Neuron (in vitro differentiated cells): ENCODE data around the gene NPEPPS.

Experiments
- H2AFZ ChIP-seq: one replicate; pipeline ENCODE4 v1.6.1; 2013; ENCODE audit warnings: low read depth, mild to moderate bottlenecking, inconsistent platforms, low read length, moderate library complexity
- H3K27me3 ChIP-seq: one replicate; pipeline ENCODE4 v1.6.1; 2013; ENCODE audit warnings: low read length; ENCODE audit not compliant: insufficient read depth
- H3K36me3 ChIP-seq: one replicate; pipeline ENCODE4 v1.6.1; 2013; ENCODE audit warnings: low read length; ENCODE audit not compliant: insufficient read depth
- H3K4me1 ChIP-seq: one replicate; pipeline ENCODE4 v1.6.1; 2013; ENCODE audit warnings: low read length; ENCODE audit not compliant: insufficient read depth
- H3K4me3 ChIP-seq: 2 replicates; pipeline ENCODE4 v1.5.1; 2013; ENCODE audit warnings: mild to moderate bottlenecking, low read length, moderate library complexity
- H3K9me3 ChIP-seq: one replicate; pipeline ENCODE4 v1.6.1; 2013; ENCODE audit warnings: low read length

The NPEPPS gene

GRCh38 chr17:47629826-47630225 lies 98.9 kb downstream of the NPEPPS start:
- Histone ChIP-seq H3K36me3 (peaks cover 16% of the 10 kb centered on the region), H3K27me3 (no peaks in the 10 kb centered on the region), H3K4me3 (no peak overlapping the region), H2AFZ (no peak overlapping the region), H3K9me3 (no peaks in the 10 kb centered on the region), H3K4me1 (no peaks in the 10 kb centered on the region)

GRCh38 chr17:47630614-47631013 lies 99.7 kb downstream of the NPEPPS start:
- no peak overlapping the region for H3K4me3 ChIP-seq
- H3K27me3 ChIP-seq, result no peaks in the 10 kb centered on the region
- no peaks in the 10 kb centered on the region for H3K4me1 ChIP-seq
- H2AFZ ChIP-seq, result no peak overlapping the region
- H3K36me3 ChIP-seq, result peaks cover 11% of the 10 kb centered on the region
- H3K9me3 ChIP-seq, result no peaks in the 10 kb centered on the region

- Histone ChIP-seq H3K4me1 (no peaks in the 10 kb centered on the region), H3K9me3 (no peaks in the 10 kb centered on the region), H2AFZ (no peak overlapping the region), H3K4me3 (no peak overlapping the region), H3K36me3 (peaks cover 20% of the 10 kb centered on the region), H3K27me3 (no peaks in the 10 kb centered on the region)
These were observed 102.1 kb downstream of the NPEPPS start for GRCh38 chr17:47632991-47633390.

GRCh38 chr17:47633996-47634395 lies 103.1 kb downstream of the NPEPPS start:
- H3K4me3 ChIP-seq, result no peak overlapping the region
- H3K4me1 ChIP-seq, result no peaks in the 10 kb centered on the region
- H3K27me3 ChIP-seq, result no peaks in the 10 kb centered on the region
- H2AFZ ChIP-seq, result no peak overlapping the region
- H3K9me3 ChIP-seq, result no peaks in the 10 kb centered on the region
- peaks cover 23% of the 10 kb centered on the region for H3K36me3 ChIP-seq

GRCh38 chr17:47634870-47635269 lies 104.0 kb downstream of the NPEPPS start:
- H3K36me3 ChIP-seq, result peaks cover 23% of the 10 kb centered on the region
- no peak overlapping the region for H3K4me3 ChIP-seq
- no peak overlapping the region for H2AFZ ChIP-seq
- no peaks in the 10 kb centered on the region for H3K27me3 ChIP-seq
- no peaks in the 10 kb centered on the region for H3K4me1 ChIP-seq
- no peaks in the 10 kb centered on the region for H3K9me3 ChIP-seq

GRCh38 chr17:47635734-47636133 lies 104.8 kb downstream of the NPEPPS start:
- H3K9me3 ChIP-seq, result no peaks in the 10 kb centered on the region
- no peak overlapping the region for H2AFZ ChIP-seq

GRCh38 chr17:47636273-47637030 lies 105.5 kb downstream of the NPEPPS start:
- Histone ChIP-seq H3K9me3 (no peaks in the 10 kb centered on the region), H3K27me3 (no peaks in the 10 kb centered on the region), H3K4me1 (no peaks in the 10 kb centered on the region), H2AFZ (no peak overlapping the region), H3K36me3 (peaks cover 18% of the 10 kb centered on the region), H3K4me3 (no peak overlapping the region)

More at GRCh38 chr17:47635734-47636133, 104.8 kb downstream of the NPEPPS start:
- no peaks in the 10 kb centered on the region for H3K27me3 ChIP-seq
- peaks cover 23% of the 10 kb centered on the region for H3K36me3 ChIP-seq
- no peak overlapping the region for H3K4me3 ChIP-seq
- H3K4me1 ChIP-seq, result no peaks in the 10 kb centered on the region

- H3K9me3 ChIP-seq, result no peaks in the 10 kb centered on the region
- H3K4me1 ChIP-seq, result no peaks in the 10 kb centered on the region
- H2AFZ ChIP-seq, result no peak overlapping the region
- peaks cover 16% of the 10 kb centered on the region for H3K36me3 ChIP-seq
- H3K27me3 ChIP-seq, result no peaks in the 10 kb centered on the region
- no peak overlapping the region for H3K4me3 ChIP-seq
These were observed 108.0 kb downstream of the NPEPPS start for GRCh38 chr17:47638903-47639302.

- Histone ChIP-seq H3K9me3 (no peaks in the 10 kb centered on the region), H3K4me1 (no peaks in the 10 kb centered on the region), H3K36me3 (peaks cover 16% of the 10 kb centered on the region), H2AFZ (no peak overlapping the region), H3K4me3 (no peak overlapping the region), H3K27me3 (no peaks in the 10 kb centered on the region)
These were observed 109.2 kb downstream of the NPEPPS start for GRCh38 chr17:47640076-47640475.

- Histone ChIP-seq H3K9me3 (no peaks in the 10 kb centered on the region), H3K27me3 (no peaks in the 10 kb centered on the region), H3K4me1 (no peaks in the 10 kb centered on the region), H2AFZ (no peak overlapping the region), H3K36me3 (peaks cover 10% of the 10 kb centered on the region), H3K4me3 (no peak overlapping the region)
These were observed 110.3 kb downstream of the NPEPPS start for GRCh38 chr17:47641202-47641601.

GRCh38 chr17:47643116-47643515 lies 112.2 kb downstream of the NPEPPS start:
- no peak overlapping the region for H3K4me3 ChIP-seq
- peaks cover 3% of the 10 kb centered on the region for H3K36me3 ChIP-seq
- no peaks in the 10 kb centered on the region for H3K27me3 ChIP-seq
- H3K9me3 ChIP-seq, result no peaks in the 10 kb centered on the region
- H3K4me1 ChIP-seq, result no peaks in the 10 kb centered on the region
- no peak overlapping the region for H2AFZ ChIP-seq

GRCh38 chr17:47644324-47644723 lies 113.4 kb downstream of the NPEPPS start:
- no peaks in the 10 kb centered on the region for H3K36me3 ChIP-seq
- H3K4me3 ChIP-seq, result no peak overlapping the region
- H3K9me3 ChIP-seq, result no peaks in the 10 kb centered on the region
- H3K27me3 ChIP-seq, result no peaks in the 10 kb centered on the region
- no peak overlapping the region for H2AFZ ChIP-seq
- H3K4me1 ChIP-seq, result peaks cover 8% of the 10 kb centered on the region

GRCh38 chr17:47649153-47649971 lies 118.5 kb downstream of the NPEPPS start, which contains the start of gene KPNB1:
Gene KPNB1 (plus strand): TSS chr17:47649919. CDS start chr17:47650245, 326 bp downstream.
- peaks cover 33% of the 10 kb centered on the region for H3K36me3 ChIP-seq
- peak within 1 kb of the TSS; percentile 81 for H3K4me3 ChIP-seq
- H3K27me3 ChIP-seq, result no peaks in the 10 kb centered on the region
- H2AFZ ChIP-seq, result no peak within 1 kb of the TSS
- H3K4me1 ChIP-seq, result peaks cover 28% of the 10 kb centered on the region
- no peaks in the 10 kb centered on the region for H3K9me3 ChIP-seq
